H9 (cell line): Measurements from ENCODE around the gene PAGR1. TPM values are rescaled to one million over a fixed set of nuclear protein-coding genes. Genes with fewer than 3 reads are reported as not detected.

Experiments
- DNase-seq: peaks from one replicate; pipeline ENCODE4 v3.0.0-alpha.2; 2017
- H2AFZ ChIP-seq: one replicate; pipeline ENCODE4 v1.6.1; 2013; ENCODE audit warnings: mild to moderate bottlenecking, low read length, control low read depth, moderate library complexity
- H2AK5ac ChIP-seq: 2 replicates; pipeline ENCODE4 v1.6.1; 2013; ENCODE audit warnings: low read length, control low read depth, mixed read lengths; ENCODE audit not compliant: insufficient read length
- H2BK120ac ChIP-seq: one replicate; pipeline ENCODE4 v1.6.1; 2013; ENCODE audit warnings: low read depth, mild to moderate bottlenecking, low read length, control low read depth, inconsistent platforms; ENCODE audit not compliant: poor library complexity, severe bottlenecking
- H2BK12ac ChIP-seq: 2 replicates; pipeline ENCODE4 v1.6.1; 2013; ENCODE audit warnings: low read length, control low read depth, mixed read lengths, low read depth; ENCODE audit not compliant: insufficient read length
- H2BK15ac ChIP-seq: 2 replicates; pipeline ENCODE4 v1.6.1; 2013; ENCODE audit warnings: low read depth, low read length, control low read depth
- H2BK20ac ChIP-seq: one replicate; pipeline ENCODE4 v1.6.1; 2013; ENCODE audit warnings: low read depth, mild to moderate bottlenecking, low read length, control low read depth, inconsistent platforms; ENCODE audit not compliant: poor library complexity, severe bottlenecking
- H2BK5ac ChIP-seq: 2 replicates; pipeline ENCODE4 v1.6.1; 2013; ENCODE audit warnings: low read length, control low read depth, mixed read lengths; ENCODE audit not compliant: insufficient read length
- H3K14ac ChIP-seq: 2 replicates; pipeline ENCODE4 v1.6.1; 2013; ENCODE audit warnings: low read length, control low read depth; ENCODE audit not compliant: insufficient read depth
- H3K18ac ChIP-seq: 2 replicates; pipeline ENCODE4 v1.6.1; 2013; ENCODE audit warnings: low read depth, mild to moderate bottlenecking, mixed read lengths, low read length, control low read depth; ENCODE audit not compliant: insufficient read length
- H3K23ac ChIP-seq: 2 replicates; pipeline ENCODE4 v1.6.1; 2013; ENCODE audit warnings: low read length, control low read depth, mixed read lengths, low read depth; ENCODE audit not compliant: insufficient read length
- H3K23me2 ChIP-seq: 2 replicates; pipeline ENCODE4 v1.6.1; 2013; ENCODE audit warnings: low read depth, mild to moderate bottlenecking, mixed read lengths, low read length, control low read depth; ENCODE audit not compliant: insufficient read length, poor library complexity, severe bottlenecking
- H3K27ac ChIP-seq: 2 replicates; pipeline ENCODE4 v1.5.1; 2013; ENCODE audit warnings: low read length, control low read depth, mixed read lengths, low read depth; ENCODE audit not compliant: insufficient read length
- H3K27me3 ChIP-seq: 2 replicates; pipeline ENCODE4 v1.6.1; 2013; ENCODE audit warnings: low read length, control low read depth, inconsistent platforms; ENCODE audit not compliant: insufficient read depth
- H3K4ac ChIP-seq: 2 replicates; pipeline ENCODE4 v1.6.1; 2013; ENCODE audit warnings: low read depth, mild to moderate bottlenecking, control low read depth, inconsistent platforms, low read length, moderate library complexity
- H3K4me1 ChIP-seq: 2 replicates; pipeline ENCODE4 v1.6.1; 2013; ENCODE audit warnings: low read length, control low read depth, inconsistent platforms; ENCODE audit not compliant: insufficient read depth
- H3K4me2 ChIP-seq: 2 replicates; pipeline ENCODE4 v1.6.1; 2013; ENCODE audit warnings: low read length, control low read depth, mixed read lengths; ENCODE audit not compliant: insufficient read length, insufficient read depth
- H3K56ac ChIP-seq: 2 replicates; pipeline ENCODE4 v1.6.1; 2013; ENCODE audit warnings: low read depth, mild to moderate bottlenecking, mixed read lengths, low read length, control low read depth; ENCODE audit not compliant: insufficient read length
- H3K79me1 ChIP-seq: 2 replicates; pipeline ENCODE4 v1.6.1; 2013; ENCODE audit warnings: low read depth, mild to moderate bottlenecking, moderate library complexity, low read length, control low read depth, inconsistent platforms; ENCODE audit not compliant: insufficient read depth, poor library complexity, severe bottlenecking
- H3K79me2 ChIP-seq: 2 replicates; pipeline ENCODE4 v1.6.1; 2013; ENCODE audit warnings: low read length, control low read depth, inconsistent platforms; ENCODE audit not compliant: insufficient read depth
- H3K9ac ChIP-seq: 2 replicates; pipeline ENCODE4 v1.6.1; 2013; ENCODE audit warnings: low read length, control low read depth, mixed read lengths; ENCODE audit not compliant: insufficient read length; ENCODE audit errors: extremely low read depth
- H3K9me3 ChIP-seq: one replicate; pipeline ENCODE4 v1.6.1; 2013; ENCODE audit warnings: low read depth, low read length, inconsistent platforms; ENCODE audit not compliant: control insufficient read depth
- H3T11ph ChIP-seq: one replicate; pipeline ENCODE4 v1.6.1; 2013; ENCODE audit warnings: mild to moderate bottlenecking, low read length, control low read depth, inconsistent platforms
- H4K20me1 ChIP-seq: one replicate; pipeline ENCODE4 v1.6.1; 2013; ENCODE audit not compliant: control insufficient read depth, insufficient read length, insufficient read depth
- H4K5ac ChIP-seq: 2 replicates; pipeline ENCODE4 v1.6.1; 2013; ENCODE audit warnings: low read depth, mild to moderate bottlenecking, mixed read lengths, low read length, control low read depth; ENCODE audit not compliant: insufficient read length
- H4K8ac ChIP-seq: replicated peaks from 2 replicates; pipeline ENCODE4 v1.6.1; 2013; ENCODE audit warnings: low read length, control low read depth, mixed read lengths, low read depth; ENCODE audit not compliant: insufficient read length
- H4K91ac ChIP-seq: 2 replicates; pipeline ENCODE4 v1.6.1; 2013; ENCODE audit warnings: low read depth, mild to moderate bottlenecking, moderate library complexity, mixed read lengths, low read length, control low read depth; ENCODE audit not compliant: insufficient read length
- H3K27ac Mint-ChIP-seq, 3 experiments: 2 replicates in 2 of 3; 3 replicates in 1 of 3; pipeline ENCODE4 v1.8.0; 2020 to 2021; ENCODE audit warnings: mixed read lengths in 3 of 3, mild to moderate bottlenecking in 1 of 3, moderate library complexity in 1 of 3
- H3K27me3 Mint-ChIP-seq: 2 replicates; pipeline ENCODE4 v1.8.0; 2021; ENCODE audit warnings: low read depth, mild to moderate bottlenecking, moderate library complexity, mixed read lengths
- H3K36me3 Mint-ChIP-seq, 3 experiments: 2 replicates in 2 of 3; 3 replicates in 1 of 3; pipeline ENCODE4 v1.8.0; 2020 to 2021; ENCODE audit warnings: low read depth in 3 of 3, mixed read lengths in 3 of 3; ENCODE audit not compliant: insufficient read depth in 1 of 3
- H3K4me1 Mint-ChIP-seq, 2 experiments: 2 replicates each; pipeline ENCODE4 v1.8.0; 2020; ENCODE audit warnings: mixed read lengths in 2 of 2
- H3K4me3 Mint-ChIP-seq, 2 experiments: 2 replicates in 1 of 2; 3 replicates in 1 of 2; pipeline ENCODE4 v1.8.0; 2020 to 2021; ENCODE audit warnings: mild to moderate bottlenecking in 2 of 2, mixed read lengths in 2 of 2, moderate library complexity in 1 of 2
- H3K9me3 Mint-ChIP-seq, 2 experiments: 2 replicates in 1 of 2; 3 replicates in 1 of 2; pipeline ENCODE4 v1.8.0; 2020; ENCODE audit warnings: mild to moderate bottlenecking in 2 of 2, mixed read lengths in 2 of 2, moderate library complexity in 1 of 2
- WGBS: extraction: QIAGEN DNeasy Blood & Tissue Kit; methylation state at CpG from one replicate; pipeline ENCODE4 v1.1.7; 2013; ENCODE audit warnings: missing lambda C conversion rate, low lambda C conversion rate, mixed read lengths; ENCODE audit not compliant: insufficient read length; ENCODE audit errors: extremely low coverage; 5-methylcytosine and 5-hydroxymethylcytosine counted together
- total RNA-seq: library from RNA; stranded (reverse); gene quantifications from 2 replicates; pipeline ENCODE4 v1.2.1, GENCODE V29; 2021
- TF ChIP-seq, protein P1 (sequence below): fragments of 200-600 bp; sonication (generic); conservative IDR thresholded peaks from 3 replicates; pipeline ENCODE4 v1.8.0; 2021; ENCODE audit warnings: antibody characterized with exemption, mild to moderate bottlenecking

PAGR1 gene
- total RNA-seq, 1 experiment from 2014 or later, result 65.3 TPM

DNA sequence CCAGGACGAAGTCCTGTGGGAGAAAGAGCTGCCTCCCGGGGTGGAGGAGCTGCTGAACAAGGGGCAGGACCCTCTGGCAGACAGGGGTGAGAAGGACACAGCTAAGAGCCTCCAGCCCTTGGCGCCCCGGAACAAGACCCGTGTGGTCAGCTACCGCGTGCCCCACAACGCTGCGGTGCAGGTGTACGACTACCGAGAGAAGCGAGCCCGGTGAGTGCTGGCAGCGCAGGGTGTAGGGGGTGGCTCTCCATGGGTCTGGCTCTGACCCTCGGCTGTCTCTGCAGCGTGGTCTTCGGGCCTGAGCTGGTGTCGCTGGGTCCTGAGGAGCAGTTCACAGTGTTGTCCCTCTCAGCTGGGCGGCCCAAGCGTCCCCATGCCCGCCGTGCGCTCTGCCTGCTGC lies 25.7 kb downstream of the PAGR1 start:
- Histone ChIP-seq H3K79me2 (no peaks in the 10 kb centered on the region), H4K8ac (no peak overlapping the region), H4K91ac (no peak overlapping the region), H3T11ph (no peak overlapping the region), H2BK15ac (no peak overlapping the region), H3K23ac (no peak overlapping the region), H2BK12ac (no peak overlapping the region), H3K27ac (no peak overlapping the region), H3K14ac (no peak overlapping the region; the same call in 1 of the 2 replicates), H2BK120ac (no peak overlapping the region), H3K23me2 (no peaks in the 10 kb centered on the region), H3K18ac (no peak overlapping the region), H2BK20ac (no peak overlapping the region), H4K5ac (no peak overlapping the region), H2AK5ac (no peak overlapping the region), H3K79me1 (no peaks in the 10 kb centered on the region), H3K4me1 (no peaks in the 10 kb centered on the region), H3K4me2 (no peak overlapping the region), H2AFZ (no peak overlapping the region), H3K56ac (no peak overlapping the region), H4K20me1 (no peaks in the 10 kb centered on the region), H3K9me3 (no peaks in the 10 kb centered on the region), H2BK5ac (no peak overlapping the region), H3K9ac (no peak overlapping the region), H3K4ac (no peak overlapping the region), H3K27me3 (no peaks in the 10 kb centered on the region)
- Mint-ChIP-seq H3K4me3 (no peak overlapping the region; a peak in 1 of 5 replicates), H3K27ac (no peak overlapping the region), H3K36me3 (no peaks in the 10 kb centered on the region), H3K4me1 (no peaks in the 10 kb centered on the region), H3K9me3 (no peaks in the 10 kb centered on the region), H3K27me3 (no peaks in the 10 kb centered on the region)
- no peak for DNase-seq
- no CpG with 5 or more reads among the region's 23 CpGs for WGBS
- TF ChIP-seq, protein P1, sequence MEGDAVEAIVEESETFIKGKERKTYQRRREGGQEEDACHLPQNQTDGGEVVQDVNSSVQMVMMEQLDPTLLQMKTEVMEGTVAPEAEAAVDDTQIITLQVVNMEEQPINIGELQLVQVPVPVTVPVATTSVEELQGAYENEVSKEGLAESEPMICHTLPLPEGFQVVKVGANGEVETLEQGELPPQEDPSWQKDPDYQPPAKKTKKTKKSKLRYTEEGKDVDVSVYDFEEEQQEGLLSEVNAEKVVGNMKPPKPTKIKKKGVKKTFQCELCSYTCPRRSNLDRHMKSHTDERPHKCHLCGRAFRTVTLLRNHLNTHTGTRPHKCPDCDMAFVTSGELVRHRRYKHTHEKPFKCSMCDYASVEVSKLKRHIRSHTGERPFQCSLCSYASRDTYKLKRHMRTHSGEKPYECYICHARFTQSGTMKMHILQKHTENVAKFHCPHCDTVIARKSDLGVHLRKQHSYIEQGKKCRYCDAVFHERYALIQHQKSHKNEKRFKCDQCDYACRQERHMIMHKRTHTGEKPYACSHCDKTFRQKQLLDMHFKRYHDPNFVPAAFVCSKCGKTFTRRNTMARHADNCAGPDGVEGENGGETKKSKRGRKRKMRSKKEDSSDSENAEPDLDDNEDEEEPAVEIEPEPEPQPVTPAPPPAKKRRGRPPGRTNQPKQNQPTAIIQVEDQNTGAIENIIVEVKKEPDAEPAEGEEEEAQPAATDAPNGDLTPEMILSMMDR, result no peak
